ENCODE results near the gene ITPR2.
A peak's percentile ranks its signal among the peaks of the same experiment; 100 is the strongest.

Gene ITPR2

DNA sequence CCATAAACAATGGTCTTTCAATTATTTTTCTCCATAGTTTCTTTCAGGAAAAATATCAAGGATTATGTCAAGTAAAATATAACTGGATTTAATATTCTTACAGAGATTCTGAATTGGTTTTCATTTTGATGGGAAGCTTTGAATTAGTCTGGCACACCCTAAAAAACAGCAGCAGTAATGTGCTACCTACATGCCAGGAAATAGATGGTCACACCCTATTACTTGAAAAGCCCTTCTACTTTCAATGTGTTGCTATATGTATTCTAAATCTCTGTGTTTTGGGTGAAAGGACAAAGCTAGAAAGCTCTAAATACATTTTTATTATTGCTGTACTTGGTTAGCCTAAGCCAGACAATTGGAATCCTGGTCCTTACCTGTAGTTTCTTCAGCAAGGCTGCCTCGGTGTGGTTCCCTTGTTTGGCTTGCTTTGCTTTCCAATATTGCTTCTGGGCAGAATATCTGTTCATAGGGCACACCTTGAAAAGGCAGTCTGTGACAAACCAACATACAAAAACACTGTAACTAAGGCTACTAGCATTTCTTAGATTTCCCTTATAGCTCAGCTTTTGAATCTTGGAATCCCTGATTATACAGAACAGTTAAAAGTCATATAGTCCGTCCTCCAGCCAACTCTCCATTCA is 107.6 kb downstream of the ITPR2 start:
- H3K4me3 ChIP-seq (ENCODE audit: control insufficient read depth, low read depth, low read length) = no peak overlapping the region
- TF ChIP-seq CTCF (conservative IDR thresholded peaks at IDR 0.05; ENCODE audit: control insufficient read depth, insufficient read depth, low read depth, low read length) = no peak
- no peak for DNase-seq (ENCODE audit: low read depth)

GRCh38 chr12:26724309-26724702 is 108.7 kb downstream of the ITPR2 start:
- TF ChIP-seq CTCF (conservative IDR thresholded peaks at IDR 0.05; ENCODE audit: control insufficient read depth, insufficient read depth, low read depth, low read length) = no peak
- H3K4me3 ChIP-seq (ENCODE audit: control insufficient read depth, low read depth, low read length) = no peak overlapping the region
- DNase-seq (ENCODE audit: low read depth) = no peak

- DNase-seq (ENCODE audit: low read depth) = no peak
- H3K4me3 ChIP-seq (ENCODE audit: control insufficient read depth, low read depth, low read length) = no peak overlapping the region
- no peak for TF ChIP-seq CTCF (conservative IDR thresholded peaks at IDR 0.05; ENCODE audit: control insufficient read depth, insufficient read depth, low read depth, low read length)
Observed at GRCh38 chr12:26723379-26724308, 109.3 kb downstream of the ITPR2 start.

- no peak overlapping the region for H3K4me3 ChIP-seq (ENCODE audit: control insufficient read depth, low read depth, low read length)
- DNase-seq (ENCODE audit: low read depth) = no peak
- TF ChIP-seq CTCF (conservative IDR thresholded peaks at IDR 0.05; ENCODE audit: control insufficient read depth, insufficient read depth, low read depth, low read length) = no peak
Observed at GRCh38 chr12:26721800-26722199, 111.2 kb downstream of the ITPR2 start.

DNA sequence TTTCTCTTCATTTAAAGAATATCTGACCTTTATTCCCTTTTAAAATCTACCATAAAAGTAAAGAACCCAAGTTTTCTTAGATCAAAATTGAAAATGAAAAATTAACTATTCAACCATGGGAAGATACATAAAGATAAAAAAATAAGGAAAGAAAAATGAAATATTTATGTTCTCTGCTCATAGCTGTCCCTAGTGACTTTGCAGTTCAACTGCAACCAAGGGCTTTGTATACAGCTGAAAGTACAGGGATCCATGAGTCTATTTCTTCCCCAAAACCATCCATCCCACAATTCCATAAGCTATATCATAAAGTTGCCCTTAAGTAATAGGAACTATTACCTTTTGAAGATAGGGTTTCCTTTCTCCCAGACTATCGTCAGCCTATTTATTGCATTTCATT is 113.1 kb downstream of the ITPR2 start:
- no peak for DNase-seq (ENCODE audit: low read depth)
- peak; percentile 31 for TF ChIP-seq CTCF (conservative IDR thresholded peaks at IDR 0.05; ENCODE audit: control insufficient read depth, insufficient read depth, low read depth, low read length)
- no peak overlapping the region for H3K4me3 ChIP-seq (ENCODE audit: control insufficient read depth, low read depth, low read length)

GRCh38 chr12:26717757-26718156 is 115.2 kb downstream of the ITPR2 start:
- no peak overlapping the region for H3K4me3 ChIP-seq (ENCODE audit: control insufficient read depth, low read depth, low read length)
- no peak for DNase-seq (ENCODE audit: low read depth)
- no peak for TF ChIP-seq CTCF (conservative IDR thresholded peaks at IDR 0.05; ENCODE audit: control insufficient read depth, insufficient read depth, low read depth, low read length)

Measured in fibroblast of mammary gland (primary cell).